Parathyroid adenoma (tissue), 2 donors: Measurements from ENCODE around the gene USP24.
A peak's percentile ranks its signal among the peaks of the same experiment; 100 is the strongest.

Experiments
- H2AFZ ChIP-seq: fragments of 300-600 bp; sonication (generic); one replicate; pipeline ENCODE4 v1.7.0; 2017; ENCODE audit warnings: antibody characterized with exemption, mild to moderate bottlenecking
- H3K27ac ChIP-seq: fragments of 300-600 bp; sonication (generic); one replicate; pipeline ENCODE4 v1.7.0; 2017
- H3K27me3 ChIP-seq: fragments of 300-600 bp; sonication (generic); one replicate; pipeline ENCODE4 v1.7.0; 2017; ENCODE audit warnings: low read length; ENCODE audit not compliant: control insufficient read depth, insufficient read depth
- H3K36me3 ChIP-seq: fragments of 300-600 bp; sonication (generic); one replicate; pipeline ENCODE4 v1.7.0; 2017; ENCODE audit warnings: low read length; ENCODE audit not compliant: control insufficient read depth, insufficient read depth
- H3K4me1 ChIP-seq: fragments of 300-600 bp; sonication (generic); one replicate; pipeline ENCODE4 v1.7.0; 2017; ENCODE audit warnings: control low read depth
- H3K4me2 ChIP-seq: fragments of 300-600 bp; sonication (generic); one replicate; pipeline ENCODE4 v1.7.0; 2017; ENCODE audit warnings: low read length
- H3K4me3 ChIP-seq: fragments of 300-600 bp; sonication (generic); one replicate; pipeline ENCODE4 v1.7.0; 2017; ENCODE audit warnings: low read depth, low read length
- H3K79me2 ChIP-seq: fragments of 300-600 bp; sonication (generic); one replicate; pipeline ENCODE4 v1.7.0; 2017; ENCODE audit warnings: control low read depth
- H3K9ac ChIP-seq: fragments of 300-600 bp; sonication (generic); one replicate; pipeline ENCODE4 v1.7.0; 2017; ENCODE audit warnings: mild to moderate bottlenecking
- H3K9me3 ChIP-seq: fragments of 300-600 bp; sonication (generic); one replicate; pipeline ENCODE4 v1.7.0; 2017; ENCODE audit warnings: low read length; ENCODE audit not compliant: control insufficient read depth
- CTCF ChIP-seq: fragments of 300-600 bp; sonication (generic); IDR thresholded peaks from one replicate; pipeline ENCODE4 v1.7.0; 2017; ENCODE audit warnings: antibody characterized with exemption, mild to moderate bottlenecking
- donor health status: primary hyperparathyroidism.

USP24 gene

GRCh38 chr1:55144886-55145285 lies 70.3 kb downstream of the USP24 start:
- Histone ChIP-seq H3K9ac (no peak overlapping the region), H3K4me1 (no peaks in the 10 kb centered on the region), H3K4me2 (no peak overlapping the region), H3K4me3 (no peak overlapping the region), H3K9me3 (no peaks in the 10 kb centered on the region), H3K27me3 (no peaks in the 10 kb centered on the region), H3K27ac (no peak overlapping the region), H3K79me2 (no peaks in the 10 kb centered on the region), H3K36me3 (no peaks in the 10 kb centered on the region), H2AFZ (no peak overlapping the region)
- TF ChIP-seq CTCF: no peak

GRCh38 chr1:55143684-55144083 lies 71.5 kb downstream of the USP24 start:
- H3K9me3 ChIP-seq: no peaks in the 10 kb centered on the region
- H3K36me3 ChIP-seq: no peaks in the 10 kb centered on the region
- H2AFZ ChIP-seq: no peak overlapping the region
- no peak overlapping the region for H3K27ac ChIP-seq
- no peak overlapping the region for H3K9ac ChIP-seq
- no peak overlapping the region for H3K4me2 ChIP-seq
- no peak for TF ChIP-seq CTCF
- H3K27me3 ChIP-seq: no peaks in the 10 kb centered on the region
- H3K4me3 ChIP-seq: no peak overlapping the region
- no peaks in the 10 kb centered on the region for H3K79me2 ChIP-seq
- H3K4me1 ChIP-seq: no peaks in the 10 kb centered on the region

- Histone ChIP-seq H3K4me3 (no peak overlapping the region), H3K36me3 (no peaks in the 10 kb centered on the region), H3K4me2 (no peak overlapping the region), H3K79me2 (no peaks in the 10 kb centered on the region), H3K4me1 (no peaks in the 10 kb centered on the region), H3K27ac (no peak overlapping the region), H3K27me3 (no peaks in the 10 kb centered on the region), H2AFZ (no peak overlapping the region), H3K9ac (no peak overlapping the region), H3K9me3 (no peaks in the 10 kb centered on the region)
- no peak for TF ChIP-seq CTCF
Observed at GRCh38 chr1:55141295-55141893, 73.8 kb downstream of the USP24 start.

- Histone ChIP-seq H3K36me3 (no peaks in the 10 kb centered on the region), H2AFZ (no peak overlapping the region), H3K9me3 (no peaks in the 10 kb centered on the region), H3K27ac (no peak overlapping the region), H3K9ac (no peak overlapping the region), H3K4me2 (no peak overlapping the region), H3K27me3 (no peaks in the 10 kb centered on the region), H3K79me2 (no peaks in the 10 kb centered on the region), H3K4me3 (no peak overlapping the region), H3K4me1 (no peaks in the 10 kb centered on the region)
- TF ChIP-seq CTCF: peak; percentile 53
Observed at GRCh38 chr1:55140546-55140983, 74.6 kb downstream of the USP24 start.

GRCh38 chr1:55140137-55140536 lies 75.0 kb downstream of the USP24 start:
- H2AFZ ChIP-seq: no peak overlapping the region
- H3K9me3 ChIP-seq: no peaks in the 10 kb centered on the region
- no peak overlapping the region for H3K27ac ChIP-seq
- H3K36me3 ChIP-seq: no peaks in the 10 kb centered on the region
- no peaks in the 10 kb centered on the region for H3K79me2 ChIP-seq
- H3K4me2 ChIP-seq: no peak overlapping the region
- H3K27me3 ChIP-seq: no peaks in the 10 kb centered on the region
- TF ChIP-seq CTCF: no peak
- H3K9ac ChIP-seq: no peak overlapping the region
- H3K4me3 ChIP-seq: no peak overlapping the region
- H3K4me1 ChIP-seq: no peaks in the 10 kb centered on the region
